Epidermal melanocyte (primary cell): ENCODE results near the gene DYNLT4.
"Not testable (repeated sequence)": the region's sequence is repeated elsewhere in the genome, so short reads cannot be mapped to it uniquely, and the experiment has no call there.

Experiments used
- DNase-seq: peaks from one replicate; pipeline ENCODE4 v3.0.0; 2011; ENCODE audit warnings: low spot score; ENCODE audit not compliant: insufficient read length

DYNLT4 gene

GRCh38 chr1:44788120-44788860 lies 18.9 kb downstream of the DYNLT4 start, which contains the start of gene BEST4:
BEST4 (minus strand) TSS chr1:44788170; CDS start chr1:44787705, 465 bp downstream.
- DNase-seq = no peak

- no peak for DNase-seq
Measured at GRCh38 chr1:44787506-44787905, 19.6 kb downstream of the DYNLT4 start.

DNA sequence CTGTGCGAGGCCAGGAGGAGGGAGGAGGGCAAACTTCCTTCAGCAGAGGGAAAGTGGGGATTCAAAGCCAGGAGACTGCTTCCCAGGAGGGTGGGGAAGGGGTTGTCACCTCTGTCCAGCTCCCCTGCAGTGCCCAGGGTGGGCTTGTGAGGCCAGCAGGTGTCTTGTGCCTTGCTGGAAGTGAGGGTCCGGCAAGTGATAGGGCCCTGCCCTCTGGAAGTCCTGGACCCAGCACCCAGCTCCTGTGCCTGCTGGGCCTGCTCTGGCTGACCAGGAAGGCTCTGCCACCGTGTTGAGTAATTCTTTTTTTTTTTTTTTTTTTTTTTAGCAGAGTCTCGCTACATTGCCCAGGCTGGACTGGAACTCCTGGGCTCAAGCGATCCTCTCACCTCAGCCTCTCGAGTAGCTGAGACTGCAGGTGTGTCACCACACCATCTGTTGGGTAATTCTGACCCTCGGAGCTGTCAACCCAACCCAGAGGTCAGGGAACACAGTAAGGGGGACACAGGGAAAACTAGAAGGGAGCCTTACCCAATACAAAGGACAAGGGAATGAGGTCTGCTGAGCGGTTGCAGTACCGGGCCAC lies 20.2 kb downstream of the DYNLT4 start:
- no peak for DNase-seq

GRCh38 chr1:44786138-44786840 lies 20.9 kb downstream of the DYNLT4 start:
- DNase-seq = peak; percentile 45

DNA sequence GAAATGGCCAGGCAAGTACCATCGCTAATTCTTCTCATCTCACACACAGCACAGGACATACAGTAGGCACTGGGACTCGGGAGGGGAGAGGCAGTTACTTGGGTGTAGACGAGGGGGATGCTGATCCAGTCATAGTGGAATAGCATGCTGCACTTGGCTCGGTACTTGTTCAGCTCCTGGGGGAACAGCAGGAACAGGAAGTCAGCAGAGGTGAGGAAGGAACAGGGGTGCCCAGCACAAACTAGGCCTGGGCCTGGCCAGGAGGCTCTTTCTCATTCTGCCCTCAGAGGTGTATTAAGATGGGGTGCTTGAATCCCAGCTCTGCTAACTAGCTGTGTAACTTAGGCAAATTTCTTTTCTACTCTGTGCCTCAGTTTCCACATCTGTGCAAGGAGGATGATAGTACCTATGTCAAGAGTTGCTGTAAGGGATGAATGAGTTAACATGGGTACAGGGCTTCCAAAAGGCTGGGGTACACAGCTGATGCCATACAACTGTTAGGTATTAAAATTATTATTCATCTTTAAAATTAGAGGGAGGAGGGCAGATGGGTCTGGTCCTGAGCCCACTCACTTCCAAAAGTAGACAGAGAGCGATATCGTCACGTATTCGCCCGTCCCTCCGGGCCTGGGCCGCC lies 21.5 kb downstream of the DYNLT4 start:
- DNase-seq = no peak

- DNase-seq = no peak
Measured at GRCh38 chr1:44785029-44785380, 22.1 kb downstream of the DYNLT4 start.

- DNase-seq = no peak
Measured at GRCh38 chr1:44784094-44785028, 22.8 kb downstream of the DYNLT4 start.

- DNase-seq = no peak
Measured at GRCh38 chr1:44783697-44784093, 23.5 kb downstream of the DYNLT4 start.

DNA sequence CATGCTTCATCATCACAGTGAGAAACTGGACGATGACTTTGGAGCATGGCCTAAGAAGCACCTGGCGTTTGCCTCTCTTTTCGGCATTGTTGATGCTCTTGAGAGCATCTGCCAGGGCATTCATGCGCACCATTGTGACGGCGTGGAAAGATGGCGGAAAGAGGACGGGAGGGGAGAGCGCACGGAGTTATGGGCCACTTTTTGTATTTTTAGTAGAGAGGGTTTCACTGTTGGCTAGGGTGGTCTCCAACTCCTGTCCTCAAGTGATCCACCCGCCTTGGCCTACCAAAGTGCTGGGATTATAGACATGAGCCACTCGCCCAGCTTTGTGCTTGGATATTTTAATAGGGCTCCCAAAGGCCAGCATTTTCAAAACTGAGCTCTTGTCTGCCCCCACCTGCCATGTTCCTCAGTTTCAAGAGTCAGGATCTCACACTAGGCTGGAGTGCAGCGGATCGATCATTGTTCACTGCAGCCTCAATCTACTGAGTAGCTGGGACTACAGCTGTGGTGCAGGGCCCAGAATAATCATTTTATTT lies 26.5 kb downstream of the DYNLT4 start:
- no peak for DNase-seq

DNA sequence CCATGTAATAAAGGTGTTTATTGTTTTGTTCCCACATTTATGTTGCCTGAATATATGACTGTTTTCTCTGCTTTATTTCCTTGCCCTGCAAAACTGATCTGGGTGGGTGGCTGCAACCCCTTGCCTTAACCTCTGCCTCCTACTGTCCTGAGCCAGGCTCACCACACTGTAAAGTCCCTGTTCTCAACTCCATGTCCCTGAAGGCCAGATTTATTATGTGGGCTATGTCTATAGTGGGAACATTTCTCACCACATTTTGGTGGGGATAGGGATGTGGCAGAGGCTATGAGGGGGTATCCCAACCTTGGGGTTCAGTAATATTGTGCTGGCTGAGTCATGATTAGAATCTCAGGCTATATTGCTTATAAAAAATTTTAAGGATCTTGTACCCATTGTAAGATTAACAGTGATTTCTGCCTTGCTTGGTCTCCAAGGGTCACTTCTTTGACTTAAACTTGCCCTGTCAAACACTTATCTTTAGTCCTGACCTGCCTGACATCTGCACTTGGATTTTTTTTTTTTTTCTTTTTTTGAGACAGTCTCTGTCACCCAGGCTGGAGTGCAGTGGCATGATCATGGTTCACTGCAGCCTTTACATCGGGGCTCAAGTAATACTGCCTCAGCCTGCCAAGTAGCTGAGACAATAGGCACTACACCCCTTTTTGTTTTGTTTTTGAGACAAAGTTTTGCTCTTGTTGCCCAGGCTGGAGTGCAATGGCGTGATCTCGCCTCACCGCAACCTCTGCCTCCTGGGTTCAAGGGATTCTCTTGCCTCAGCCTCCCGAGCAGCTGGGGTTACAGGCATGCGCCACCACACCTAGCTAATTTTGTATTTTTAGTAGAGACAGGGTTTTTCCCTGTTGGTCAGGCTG lies 28.2 kb downstream of the DYNLT4 start:
- DNase-seq = no peak

GRCh38 chr1:44777969-44778635 lies 29.0 kb downstream of the DYNLT4 start:
- DNase-seq = no peak

- DNase-seq = no peak
Measured at GRCh38 chr1:44777547-44777946, 29.6 kb downstream of the DYNLT4 start.

DNA sequence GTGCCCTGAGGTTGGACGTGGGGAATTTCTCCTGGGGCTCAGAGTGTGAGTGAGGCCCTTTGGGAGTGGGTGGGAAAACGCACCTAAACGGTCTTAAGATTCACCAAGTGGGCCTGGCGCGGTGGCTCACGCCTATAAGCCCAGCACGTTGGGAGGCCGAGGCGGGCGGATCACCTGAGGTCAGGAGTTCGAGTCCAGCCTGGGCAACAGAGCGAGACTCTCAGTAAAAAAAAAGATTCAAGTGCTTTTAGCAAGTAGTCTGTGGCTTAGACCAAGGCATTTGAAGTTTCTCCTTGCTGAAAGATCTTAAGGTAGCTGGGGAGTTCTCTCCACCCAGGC lies 30.5 kb downstream of the DYNLT4 start:
- no peak for DNase-seq

DNA sequence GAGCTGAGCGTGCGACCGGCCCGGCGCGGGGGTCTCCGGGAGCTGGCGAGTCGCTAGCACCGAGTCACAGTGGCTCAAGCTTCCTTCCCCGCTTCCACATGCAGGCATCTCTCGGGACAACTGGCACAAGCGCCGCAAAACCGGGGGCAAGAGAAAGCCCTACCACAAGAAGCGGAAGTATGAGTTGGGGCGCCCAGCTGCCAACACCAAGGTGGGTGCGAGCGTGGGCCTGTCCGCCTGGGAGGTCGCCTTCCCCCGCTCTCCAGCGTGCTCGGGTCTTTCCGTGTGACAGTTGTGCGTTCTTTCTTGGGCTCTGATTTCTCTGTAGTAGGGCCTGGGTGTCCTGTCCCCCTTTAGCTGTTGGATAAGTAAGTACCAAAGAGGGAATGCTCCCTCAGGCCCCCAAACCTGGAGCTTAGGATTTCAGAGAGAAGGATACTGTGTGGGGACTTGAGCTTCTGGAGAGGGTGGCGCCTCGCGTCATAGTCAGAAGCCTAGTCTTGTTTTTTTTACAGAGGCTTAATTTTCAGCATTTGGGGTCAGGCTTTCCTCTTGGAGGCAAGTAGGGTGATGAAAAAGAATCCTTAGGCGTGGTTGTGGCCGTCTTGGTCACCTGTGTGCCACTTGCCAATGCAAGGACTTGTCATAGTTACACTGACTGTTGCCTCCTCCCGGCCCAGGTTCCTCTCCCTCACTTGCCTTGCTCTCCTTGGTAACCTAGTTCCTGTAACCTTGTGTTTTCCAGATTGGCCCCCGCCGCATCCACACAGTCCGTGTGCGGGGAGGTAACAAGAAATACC lies 31.0 kb downstream of the DYNLT4 start:
- DNase-seq = no peak

DNA sequence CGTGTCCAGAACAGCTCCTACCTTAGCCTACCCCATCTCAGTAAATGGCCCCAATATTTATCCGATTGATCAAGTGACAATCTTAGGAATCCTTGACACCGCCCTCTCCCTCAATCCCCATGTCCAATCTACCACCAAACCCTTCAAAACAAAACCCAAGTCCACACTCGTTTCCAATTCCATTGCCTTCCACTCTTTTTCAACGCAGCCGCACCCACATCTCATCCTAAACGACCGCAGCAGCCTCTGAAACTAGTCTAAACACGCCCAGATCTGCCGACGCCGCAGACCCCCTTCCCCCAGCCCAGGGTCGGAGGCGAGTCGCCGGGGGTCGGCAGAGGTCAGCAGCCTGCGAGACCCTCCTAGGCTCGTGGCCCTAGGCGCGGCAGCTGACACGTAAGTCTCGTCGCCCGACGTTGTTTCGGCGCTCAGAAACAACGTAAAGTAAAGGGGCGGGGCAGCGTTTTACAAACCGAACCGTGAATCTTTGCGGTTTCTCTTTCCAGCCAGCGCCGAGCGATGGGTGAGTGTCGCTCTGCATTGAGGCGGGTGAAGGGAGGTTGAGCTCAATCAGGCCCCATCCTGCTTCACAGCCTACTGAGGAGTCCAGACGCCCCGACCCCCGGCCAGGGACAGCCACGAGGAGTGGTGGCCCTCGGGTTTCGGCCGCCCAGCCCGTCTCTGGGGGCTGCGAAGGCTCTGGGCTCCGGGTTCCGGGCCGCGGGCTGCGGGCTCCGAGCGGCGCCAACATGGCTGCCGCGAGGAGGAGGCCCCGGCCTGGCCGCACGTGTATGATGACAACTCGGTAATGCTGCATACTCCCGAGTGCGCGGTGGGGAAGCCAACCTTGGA lies 31.8 kb downstream of the DYNLT4 start, which contains the start of gene RPS8:
RPS8 (plus strand) TSS at position 463 of the 852 bp plus-strand sequence; CDS start at position 520, 57 bp downstream.
- DNase-seq = peak; percentile 74

DNA sequence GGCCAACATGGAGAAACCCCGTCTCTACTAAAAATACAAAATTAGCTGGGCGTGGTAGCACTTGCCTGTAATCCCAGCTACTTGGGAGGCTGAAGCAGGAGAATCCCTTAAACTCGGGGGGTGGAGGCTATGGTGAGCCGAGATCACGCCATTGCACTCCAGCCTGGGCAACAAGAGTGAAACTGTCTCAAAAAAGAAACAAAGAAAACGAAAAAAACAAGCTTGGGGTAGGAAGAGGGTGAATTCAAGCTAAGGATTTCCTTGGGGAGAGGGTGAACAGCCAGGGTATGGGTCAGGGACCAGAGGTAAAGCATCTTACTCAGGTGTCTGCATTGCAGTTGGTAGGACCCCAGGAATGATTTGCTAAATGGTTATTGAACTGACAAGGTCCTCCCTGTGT lies 40.7 kb downstream of the DYNLT4 start:
- not testable (repeated sequence) for DNase-seq

GRCh38 chr1:44760876-44761275 lies 46.3 kb downstream of the DYNLT4 start:
- DNase-seq = no peak
